HG02852 (cell line): ENCODE results near the gene GCK.

Experiments used
- ATAC-seq: cut with Tn5 transposase; IDR thresholded peaks from one replicate; pipeline ENCODE4 v1.9.1; 2021; ENCODE audit warnings: mild to moderate bottlenecking, moderate library complexity; ENCODE audit not compliant: unreplicated experiment

GCK gene

GRCh38 chr7:44157116-44158080, 31.8 kb downstream of the GCK start:
- ATAC-seq = no peak

- ATAC-seq = no peak
Measured at GRCh38 chr7:44156453-44157010, 32.7 kb downstream of the GCK start.

- no peak for ATAC-seq
Measured at GRCh38 chr7:44155191-44156185, 33.8 kb downstream of the GCK start.

GRCh38 chr7:44154703-44155102, 34.5 kb downstream of the GCK start:
- ATAC-seq = no peak

GRCh38 chr7:44153948-44154335, 35.3 kb downstream of the GCK start:
- no peak for ATAC-seq

- no peak for ATAC-seq
Measured at GRCh38 chr7:44152971-44153947, 36.0 kb downstream of the GCK start.

- no peak for ATAC-seq
Measured at GRCh38 chr7:44151956-44152355, 37.3 kb downstream of the GCK start.

GRCh38 chr7:44150966-44151941, 38.0 kb downstream of the GCK start:
- ATAC-seq = no peak

- ATAC-seq = no peak
Measured at GRCh38 chr7:44150466-44150832, 38.8 kb downstream of the GCK start.

- ATAC-seq = no peak
Measured at GRCh38 chr7:44149571-44150465, 39.4 kb downstream of the GCK start.

- no peak for ATAC-seq
Measured at GRCh38 chr7:44148961-44149536, 40.2 kb downstream of the GCK start.

- no peak for ATAC-seq
Measured at GRCh38 chr7:44148166-44148565, 41.1 kb downstream of the GCK start.

- ATAC-seq = no peak
Measured at GRCh38 chr7:44147026-44147991, 41.9 kb downstream of the GCK start.

- ATAC-seq = no peak
Measured at GRCh38 chr7:44145969-44146911, 43.0 kb downstream of the GCK start.

- no peak for ATAC-seq
Measured at GRCh38 chr7:44145479-44145968, 43.7 kb downstream of the GCK start.
